ENCODE results near the gene PCMTD2.
"Not testable (repeated sequence)": the region's sequence is repeated elsewhere in the genome, so short reads cannot be mapped to it uniquely, and the experiment has no call there.

Gene PCMTD2

GRCh38 chr20:64257107-64257757 lies 1.7 kb downstream of the PCMTD2 start:
- no peak for DNase-seq

- no peak for DNase-seq
These were observed 2.7 kb downstream of the PCMTD2 start for GRCh38 chr20:64258071-64258823.

GRCh38 chr20:64260239-64260638 lies 4.7 kb downstream of the PCMTD2 start:
- no peak for DNase-seq

- no peak for DNase-seq
These were observed 5.6 kb downstream of the PCMTD2 start for GRCh38 chr20:64261138-64261537.

- DNase-seq: no peak
These were observed 8.5 kb downstream of the PCMTD2 start for GRCh38 chr20:64264091-64264490.

GRCh38 chr20:64265201-64265600 lies 9.7 kb downstream of the PCMTD2 start:
- DNase-seq: no peak

- no peak for DNase-seq
These were observed 11.4 kb downstream of the PCMTD2 start for GRCh38 chr20:64266988-64267387.

GRCh38 chr20:64268174-64268573 lies 12.6 kb downstream of the PCMTD2 start:
- DNase-seq: no peak

GRCh38 chr20:64269604-64270411 lies 14.3 kb downstream of the PCMTD2 start:
- DNase-seq: no peak

GRCh38 chr20:64271636-64272035 lies 16.1 kb downstream of the PCMTD2 start:
- DNase-seq: no peak

GRCh38 chr20:64273109-64273508 lies 17.6 kb downstream of the PCMTD2 start:
- DNase-seq: no peak

GRCh38 chr20:64276817-64277216 lies 21.3 kb downstream of the PCMTD2 start:
- no peak for DNase-seq

- DNase-seq: no peak
These were observed 22.2 kb downstream of the PCMTD2 start for GRCh38 chr20:64277571-64278316.

GRCh38 chr20:64278317-64278681 lies 22.8 kb downstream of the PCMTD2 start:
- no peak for DNase-seq

- no peak for DNase-seq
These were observed 24.4 kb downstream of the PCMTD2 start for GRCh38 chr20:64279826-64280459.

- DNase-seq: no peak
These were observed 24.9 kb downstream of the PCMTD2 start for GRCh38 chr20:64280460-64280843.

- DNase-seq: no peak
These were observed 28.1 kb downstream of the PCMTD2 start for GRCh38 chr20:64283646-64284045.

- peak; percentile 25 for DNase-seq
These were observed 30.3 kb downstream of the PCMTD2 start for GRCh38 chr20:64285579-64286446.

GRCh38 chr20:64286447-64287263 lies 31.1 kb downstream of the PCMTD2 start:
- DNase-seq: not testable (repeated sequence)

GRCh38 chr20:64287264-64287590 lies 31.7 kb downstream of the PCMTD2 start:
- DNase-seq: not testable (repeated sequence)

- DNase-seq: not testable (repeated sequence)
These were observed 36.6 kb downstream of the PCMTD2 start for GRCh38 chr20:64292167-64292566.

All from DMS153 (cell line).